Mucosa of descending colon (tissue), 3 donors: ENCODE data around the gene GAS2L2. TPM values are rescaled to one million over a fixed set of nuclear protein-coding genes. Genes with fewer than 3 reads are reported as not detected.

Experiments
- ATAC-seq: fragments of 200-7000 bp; cut with Tn5 transposase; one replicate; pipeline ENCODE4 v1.9.1; 2020; ENCODE audit warnings: mild to moderate bottlenecking, moderate library complexity
- DNase-seq, 3 donors: peaks; one replicate each; pipeline ENCODE4 v3.0.0-alpha.2; 2020
- H3K36me3 ChIP-seq: fragments of 200-600 bp; one replicate; pipeline ENCODE4 v1.8.0; 2021; ENCODE audit warnings: low read depth, mild to moderate bottlenecking
- H3K4me1 ChIP-seq: fragments of 200-600 bp; one replicate; pipeline ENCODE4 v1.8.0; 2021; ENCODE audit warnings: low read depth, mild to moderate bottlenecking
- H3K4me3 ChIP-seq: fragments of 200-600 bp; one replicate; pipeline ENCODE4 v1.8.0; 2021; ENCODE audit warnings: mild to moderate bottlenecking
- H3K9me3 ChIP-seq: fragments of 200-600 bp; one replicate; pipeline ENCODE4 v1.8.0; 2021; ENCODE audit warnings: mild to moderate bottlenecking
- intact Hi-C, 2 donors: fragments of 100-400 bp; cut with DNase I in 1 of 2; cut with micrococcal nuclease in 1 of 2; formaldehyde crosslinking; loops; one replicate each; pipeline versions ENCODE4 v1.11.0 to v1.11.1; 2022; cut with DNase I, micrococcal nuclease
- total RNA-seq, 3 donors: library from RNA; stranded (reverse); fragmentation: NEBNext Ultra II Directional in 2 of 3; extraction: Animal tissue kit (Norgen Biotek cat#: 25700) in 2 of 3; gene quantifications; one replicate each; pipeline versions ENCODE4 v1.2.1 to v1.2.4, GENCODE V29; 2021 to 2023
- TF ChIP-seq, protein P1 (sequence below): fragments of 200-600 bp; IDR thresholded peaks from one replicate; pipeline ENCODE4 v1.8.0; 2022; ENCODE audit warnings: antibody characterized with exemption, mild to moderate bottlenecking
- donor health status: DM: no; HTN: no; CAD: no; lungs with moderate emphysema.
- donor health status: DM: no; HTN: no; CAD: no.
- donor health status: DM: no; HTN: yes; CAD: no.

The GAS2L2 gene
- total RNA-seq, 3 donors from 2014 or later = not detected

DNA sequence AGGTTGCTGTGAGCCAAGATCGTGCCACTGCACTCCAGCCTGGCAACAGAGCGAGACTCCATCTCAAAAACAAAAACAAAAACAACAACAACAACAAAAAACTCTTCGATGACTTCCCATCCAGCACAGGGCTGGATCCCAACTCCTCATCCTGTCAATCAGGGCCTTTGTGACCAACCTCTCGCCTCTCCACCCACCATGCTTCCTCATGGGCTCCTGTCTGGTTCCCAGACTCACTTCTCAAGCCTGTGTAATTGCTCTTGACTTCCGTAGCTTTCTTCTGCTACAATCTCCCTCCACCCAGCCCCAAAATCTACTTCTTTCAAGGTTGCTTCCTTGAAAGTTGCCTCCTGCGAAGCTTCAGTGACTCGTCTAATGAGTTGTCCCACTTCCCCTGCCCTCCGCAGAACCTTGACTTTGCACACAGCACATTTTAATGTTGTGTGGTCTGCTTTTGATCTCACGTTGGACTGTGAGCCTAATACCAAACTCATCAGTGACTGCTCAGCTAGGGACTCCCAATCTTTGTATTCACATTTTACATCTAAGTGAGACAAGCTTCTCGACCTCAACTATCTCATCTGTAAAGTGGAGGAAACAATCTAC is 22.5 kb downstream of the GAS2L2 start:
- TF ChIP-seq, protein P1, sequence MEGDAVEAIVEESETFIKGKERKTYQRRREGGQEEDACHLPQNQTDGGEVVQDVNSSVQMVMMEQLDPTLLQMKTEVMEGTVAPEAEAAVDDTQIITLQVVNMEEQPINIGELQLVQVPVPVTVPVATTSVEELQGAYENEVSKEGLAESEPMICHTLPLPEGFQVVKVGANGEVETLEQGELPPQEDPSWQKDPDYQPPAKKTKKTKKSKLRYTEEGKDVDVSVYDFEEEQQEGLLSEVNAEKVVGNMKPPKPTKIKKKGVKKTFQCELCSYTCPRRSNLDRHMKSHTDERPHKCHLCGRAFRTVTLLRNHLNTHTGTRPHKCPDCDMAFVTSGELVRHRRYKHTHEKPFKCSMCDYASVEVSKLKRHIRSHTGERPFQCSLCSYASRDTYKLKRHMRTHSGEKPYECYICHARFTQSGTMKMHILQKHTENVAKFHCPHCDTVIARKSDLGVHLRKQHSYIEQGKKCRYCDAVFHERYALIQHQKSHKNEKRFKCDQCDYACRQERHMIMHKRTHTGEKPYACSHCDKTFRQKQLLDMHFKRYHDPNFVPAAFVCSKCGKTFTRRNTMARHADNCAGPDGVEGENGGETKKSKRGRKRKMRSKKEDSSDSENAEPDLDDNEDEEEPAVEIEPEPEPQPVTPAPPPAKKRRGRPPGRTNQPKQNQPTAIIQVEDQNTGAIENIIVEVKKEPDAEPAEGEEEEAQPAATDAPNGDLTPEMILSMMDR = no peak
- intact Hi-C loops = no loop called here
- peaks cover 8% of the 10 kb centered on the region for H3K4me1 ChIP-seq
- DNase-seq (no peak), ATAC-seq (no peak)
- no peaks in the 10 kb centered on the region for H3K9me3 ChIP-seq
- H3K36me3 ChIP-seq = no peaks in the 10 kb centered on the region
- no peak overlapping the region for H3K4me3 ChIP-seq

DNA sequence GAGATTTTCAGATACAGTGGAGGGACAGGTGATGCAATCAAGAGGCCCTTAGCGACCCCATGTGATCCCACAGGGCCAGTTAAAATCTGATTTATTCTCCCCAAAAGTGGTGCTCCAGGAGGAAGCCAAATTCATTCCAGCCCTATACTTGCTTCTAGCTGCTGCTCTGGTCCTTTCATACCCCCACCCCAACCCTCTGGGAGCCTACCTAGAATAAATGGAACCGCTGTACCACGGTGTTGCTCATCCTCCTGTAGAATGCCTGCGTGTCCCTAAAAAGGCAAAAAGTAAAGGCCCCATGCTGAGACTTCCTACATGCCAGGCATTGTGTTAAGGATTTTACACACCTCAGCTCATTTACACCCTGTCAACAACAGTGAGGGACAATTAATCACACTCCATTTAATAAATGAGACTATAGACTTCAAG is 23.6 kb downstream of the GAS2L2 start:
- Histone ChIP-seq H3K36me3 (no peaks in the 10 kb centered on the region), H3K4me3 (no peak overlapping the region), H3K9me3 (no peaks in the 10 kb centered on the region), H3K4me1 (peaks cover 8% of the 10 kb centered on the region)
- intact Hi-C loops = no loop called here
- ATAC-seq = no peak
- DNase-seq = no peak
- TF ChIP-seq, protein P1 = no peak

DNA sequence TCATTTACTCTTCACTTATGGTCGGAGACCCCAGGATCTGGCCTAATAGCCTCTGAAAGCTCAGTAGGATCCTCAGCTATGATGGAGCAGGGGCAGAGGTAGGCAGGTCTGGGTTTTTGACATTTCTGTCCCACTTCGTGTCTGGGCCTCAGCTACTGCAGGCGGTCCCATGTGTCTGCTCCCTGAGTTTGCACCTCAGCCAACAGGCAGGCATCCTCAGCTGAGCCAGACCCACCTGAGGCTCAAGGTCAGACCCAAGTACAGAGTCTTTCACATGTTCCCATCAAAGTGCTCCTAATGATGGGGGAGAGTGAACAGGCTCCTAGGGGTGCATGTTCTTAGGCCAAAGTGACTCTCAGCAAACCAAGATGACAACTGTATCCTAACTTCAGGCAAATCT is 24.5 kb downstream of the GAS2L2 start:
- no peak for ATAC-seq

DNA sequence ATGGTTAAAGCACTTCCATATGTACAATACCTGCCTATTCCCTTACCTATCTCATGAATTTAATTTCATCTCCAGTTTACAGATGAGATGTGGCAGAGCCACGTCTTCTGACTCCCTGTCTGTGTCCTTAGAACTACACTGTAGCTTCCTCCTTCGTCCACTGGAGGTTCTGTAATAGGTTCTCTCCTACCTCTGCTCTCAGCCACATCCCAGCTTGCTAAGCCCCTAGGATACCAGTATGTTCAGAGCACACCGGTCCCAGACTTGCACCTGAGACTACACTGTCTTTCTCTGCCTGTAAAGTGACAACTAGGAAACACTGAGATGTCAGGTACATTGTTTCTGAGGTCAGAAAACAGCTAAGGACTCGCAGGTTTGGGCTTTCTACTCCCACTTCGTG is 25.4 kb downstream of the GAS2L2 start:
- ATAC-seq (no peak), DNase-seq (no peak)
- intact Hi-C loops = no loop called here
- TF ChIP-seq, protein P1 = no peak
- H3K36me3 ChIP-seq = no peaks in the 10 kb centered on the region
- no peaks in the 10 kb centered on the region for H3K9me3 ChIP-seq
- H3K4me1 ChIP-seq = peaks cover 8% of the 10 kb centered on the region
- no peak overlapping the region for H3K4me3 ChIP-seq

More for the DNA sequence above, 24.5 kb downstream of the GAS2L2 start:
- Histone ChIP-seq H3K4me3 (no peak overlapping the region), H3K9me3 (no peaks in the 10 kb centered on the region), H3K36me3 (no peaks in the 10 kb centered on the region), H3K4me1 (peaks cover 8% of the 10 kb centered on the region)
- no peak for DNase-seq
- intact Hi-C loops = no loop called here
- TF ChIP-seq, protein P1 = no peak

DNA sequence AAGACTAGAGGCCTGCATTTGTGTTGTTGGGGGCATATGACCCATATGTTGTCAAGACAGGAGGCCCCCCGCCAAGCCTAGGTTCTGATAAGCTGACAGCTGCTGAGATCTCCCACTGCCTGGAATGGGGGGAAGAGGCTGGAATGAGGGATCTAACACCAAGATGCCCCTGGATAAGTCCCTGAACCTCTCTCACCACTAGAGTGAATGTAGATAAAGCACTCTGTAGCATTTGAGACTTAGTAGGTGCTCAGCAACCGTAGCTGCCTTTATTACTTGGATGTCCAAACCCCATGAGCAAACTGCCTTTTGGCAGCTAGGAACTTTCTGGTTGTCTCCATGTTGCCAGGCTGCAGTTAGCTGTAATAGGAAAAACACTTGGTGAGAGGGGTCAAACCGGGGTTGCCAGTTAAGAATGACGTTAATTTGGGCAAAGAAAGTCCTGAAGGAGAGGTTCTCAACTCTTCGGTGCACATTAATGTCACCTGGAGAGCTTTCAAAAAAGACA is 26.0 kb downstream of the GAS2L2 start:
- no peaks in the 10 kb centered on the region for H3K36me3 ChIP-seq
- DNase-seq (no peak), ATAC-seq (no peak)
- no peaks in the 10 kb centered on the region for H3K9me3 ChIP-seq
- H3K4me3 ChIP-seq = no peak overlapping the region
- intact Hi-C loops = no loop called here
- TF ChIP-seq, protein P1 = no peak
- H3K4me1 ChIP-seq = peaks cover 8% of the 10 kb centered on the region
